Loucy (cell line): ENCODE results near the gene CENPF.
"Not testable (repeated sequence)": the region's sequence is repeated elsewhere in the genome, so short reads cannot be mapped to it uniquely, and the experiment has no call there.

Experiments used
- H2AFZ ChIP-seq: fragments of 200-600 bp; sonication (generic); 2 replicates; pipeline ENCODE4 v1.6.0; 2016; ENCODE audit warnings: antibody characterized with exemption, mild to moderate bottlenecking, low read length, moderate library complexity
- H3F3A ChIP-seq: fragments of 200-600 bp; 2 replicates; pipeline ENCODE4 v1.6.0; 2016; ENCODE audit warnings: antibody characterized with exemption, low read depth, mild to moderate bottlenecking
- H3K27me3 ChIP-seq: fragments of 200-600 bp; sonication (generic); 2 replicates; pipeline ENCODE4 v1.6.1; 2014; ENCODE audit warnings: low read length, mild to moderate bottlenecking; ENCODE audit not compliant: insufficient read depth, poor library complexity, severe bottlenecking
- H3K36me3 ChIP-seq: fragments of 200-600 bp; sonication (generic); 2 replicates; pipeline ENCODE4 v1.6.1; 2016; ENCODE audit warnings: low read length; ENCODE audit not compliant: insufficient read depth
- H3K4me1 ChIP-seq: fragments of 200-600 bp; sonication (generic); 2 replicates; pipeline ENCODE4 v1.5.1; 2014; ENCODE audit warnings: low read length, mild to moderate bottlenecking; ENCODE audit not compliant: insufficient read depth, poor library complexity, severe bottlenecking
- H3K4me2 ChIP-seq: fragments of 200-600 bp; sonication (generic); 2 replicates; pipeline ENCODE4 v1.6.0; 2014; ENCODE audit warnings: antibody characterized with exemption, low read length, low read depth, mild to moderate bottlenecking; ENCODE audit not compliant: poor library complexity, severe bottlenecking
- H3K4me3 ChIP-seq: fragments of 200-600 bp; sonication (generic); 2 replicates; pipeline ENCODE4 v1.5.1; 2014; ENCODE audit warnings: low read length, mild to moderate bottlenecking, mixed read lengths; ENCODE audit not compliant: poor library complexity, severe bottlenecking
- H3K79me2 ChIP-seq: fragments of 200-600 bp; sonication (generic); 2 replicates; pipeline ENCODE4 v1.6.1; 2014; ENCODE audit warnings: low read length; ENCODE audit not compliant: insufficient read depth
- H3K9ac ChIP-seq: fragments of 200-600 bp; sonication (generic); 2 replicates; pipeline ENCODE4 v1.6.0; 2014; ENCODE audit warnings: mild to moderate bottlenecking, low read depth, low read length, moderate library complexity; ENCODE audit not compliant: poor library complexity, severe bottlenecking
- H3K9me2 ChIP-seq: fragments of 200-600 bp; sonication (generic); replicated peaks from 2 replicates; pipeline ENCODE4 v1.6.1; 2016; ENCODE audit warnings: low read depth, low read length, mixed read lengths
- H3K9me3 ChIP-seq: fragments of 200-600 bp; sonication (generic); 2 replicates; pipeline ENCODE4 v1.6.1; 2014; ENCODE audit warnings: mild to moderate bottlenecking, antibody characterized with exemption, low read length, low read depth; ENCODE audit not compliant: insufficient read depth
- H4K20me1 ChIP-seq: fragments of 200-600 bp; sonication (generic); 2 replicates; pipeline ENCODE4 v1.6.0; 2014; ENCODE audit warnings: antibody characterized with exemption, low read length, mild to moderate bottlenecking; ENCODE audit not compliant: insufficient read depth, poor library complexity, severe bottlenecking
- CTCF ChIP-seq: fragments of 200-600 bp; sonication (generic); conservative IDR thresholded peaks from 2 replicates; pipeline ENCODE4 v1.5.1; 2014; ENCODE audit warnings: mild to moderate bottlenecking, antibody characterized with exemption, low read length
- EZH2phosphoT487 ChIP-seq: fragments of 200-600 bp; IDR thresholded peaks from 2 replicates; pipeline ENCODE4 v1.6.1; 2018; ENCODE audit warnings: antibody characterized with exemption, mild to moderate bottlenecking, moderate library complexity, borderline replicate concordance

CENPF gene

GRCh38 chr1:214590696-214591095, 12.3 kb upstream of the CENPF start:
- Histone ChIP-seq H3K36me3 (no peaks in the 10 kb centered on the region), H4K20me1 (no peaks in the 10 kb centered on the region), H3K79me2 (no peaks in the 10 kb centered on the region), H3K4me1 (no peaks in the 10 kb centered on the region), H3K4me3 (no peak overlapping the region), H2AFZ (no peak overlapping the region), H3F3A (no peaks in the 10 kb centered on the region), H3K4me2 (no peak overlapping the region), H3K9me3 (no peaks in the 10 kb centered on the region), H3K9me2 (no peaks in the 10 kb centered on the region), H3K9ac (no peak overlapping the region), H3K27me3 (no peaks in the 10 kb centered on the region)
- TF ChIP-seq EZH2phosphoT487 (no peak), CTCF (peak; percentile 22; the same call in 1 of the 2 replicates)

- H3K9me3 ChIP-seq, H3K79me2 ChIP-seq, H3F3A ChIP-seq, H3K4me3 ChIP-seq, H3K4me1 ChIP-seq, H3K4me2 ChIP-seq, H3K9ac ChIP-seq, H3K36me3 ChIP-seq, H3K27me3 ChIP-seq, H3K9me2 ChIP-seq, H2AFZ ChIP-seq, H4K20me1 ChIP-seq: not testable (repeated sequence)
Observed at GRCh38 chr1:214591918-214592317, 11.1 kb upstream of the CENPF start.

- H3K9me2 ChIP-seq = no peaks in the 10 kb centered on the region
- no peak for TF ChIP-seq CTCF
- no peak for TF ChIP-seq EZH2phosphoT487
- no peaks in the 10 kb centered on the region for H3K36me3 ChIP-seq
- H4K20me1 ChIP-seq = no peaks in the 10 kb centered on the region
- no peaks in the 10 kb centered on the region for H3K79me2 ChIP-seq
- H3F3A ChIP-seq = no peaks in the 10 kb centered on the region
- H3K27me3 ChIP-seq = no peaks in the 10 kb centered on the region
- H3K9me3 ChIP-seq = no peaks in the 10 kb centered on the region
- H3K9ac ChIP-seq = no peak overlapping the region
- H3K4me1 ChIP-seq = no peaks in the 10 kb centered on the region
- H3K4me2 ChIP-seq = no peak overlapping the region
- H3K4me3 ChIP-seq = no peak overlapping the region
- no peak overlapping the region for H2AFZ ChIP-seq
Observed at GRCh38 chr1:214593158-214593557, 9.8 kb upstream of the CENPF start.

- peak overlapping the region; percentile 84 for H2AFZ ChIP-seq
- H3K79me2 ChIP-seq = peaks cover 64% of the 10 kb centered on the region
Observed at GRCh38 chr1:214603819-214604252, 841 bp downstream of the CENPF start.

More at GRCh38 chr1:214603819-214604252, 841 bp downstream of the CENPF start:
- H3K4me1 ChIP-seq = peaks cover 23% of the 10 kb centered on the region
- H3K36me3 ChIP-seq = no peaks in the 10 kb centered on the region
- H4K20me1 ChIP-seq = peaks cover 15% of the 10 kb centered on the region
- H3K4me2 ChIP-seq = peak overlapping the region; percentile 96
- H3K9ac ChIP-seq = peak overlapping the region; percentile 99
- no peaks in the 10 kb centered on the region for H3K9me3 ChIP-seq
- peak overlapping the region; percentile 93 for H3K4me3 ChIP-seq
- no peaks in the 10 kb centered on the region for H3K9me2 ChIP-seq
- H3F3A ChIP-seq = no peaks in the 10 kb centered on the region; the same call in 1 of the 2 replicates
- H3K27me3 ChIP-seq = peaks cover 7% of the 10 kb centered on the region
- TF ChIP-seq EZH2phosphoT487 (no peak), CTCF (no peak)
